GM10266 (cell line): ENCODE results near the gene RNF214.
"Not testable (repeated sequence)": the region's sequence is repeated elsewhere in the genome, so short reads cannot be mapped to it uniquely, and the experiment has no call there.

Experiments used
- DNase-seq: peaks from one replicate; pipeline ENCODE4 v3.0.0; 2012; ENCODE audit errors: extremely low spot score
- TF ChIP-seq, protein P1 (sequence below): IDR thresholded peaks from 2 replicates; pipeline ENCODE4 v1.5.1; 2012; ENCODE audit warnings: mild to moderate bottlenecking, low read depth; ENCODE audit not compliant: control insufficient read depth, insufficient read depth; ENCODE audit errors: missing control alignments

Gene RNF214

GRCh38 chr11:117256573-117256972, 24.1 kb downstream of the RNF214 start:
- DNase-seq = no peak
- TF ChIP-seq, protein P1, sequence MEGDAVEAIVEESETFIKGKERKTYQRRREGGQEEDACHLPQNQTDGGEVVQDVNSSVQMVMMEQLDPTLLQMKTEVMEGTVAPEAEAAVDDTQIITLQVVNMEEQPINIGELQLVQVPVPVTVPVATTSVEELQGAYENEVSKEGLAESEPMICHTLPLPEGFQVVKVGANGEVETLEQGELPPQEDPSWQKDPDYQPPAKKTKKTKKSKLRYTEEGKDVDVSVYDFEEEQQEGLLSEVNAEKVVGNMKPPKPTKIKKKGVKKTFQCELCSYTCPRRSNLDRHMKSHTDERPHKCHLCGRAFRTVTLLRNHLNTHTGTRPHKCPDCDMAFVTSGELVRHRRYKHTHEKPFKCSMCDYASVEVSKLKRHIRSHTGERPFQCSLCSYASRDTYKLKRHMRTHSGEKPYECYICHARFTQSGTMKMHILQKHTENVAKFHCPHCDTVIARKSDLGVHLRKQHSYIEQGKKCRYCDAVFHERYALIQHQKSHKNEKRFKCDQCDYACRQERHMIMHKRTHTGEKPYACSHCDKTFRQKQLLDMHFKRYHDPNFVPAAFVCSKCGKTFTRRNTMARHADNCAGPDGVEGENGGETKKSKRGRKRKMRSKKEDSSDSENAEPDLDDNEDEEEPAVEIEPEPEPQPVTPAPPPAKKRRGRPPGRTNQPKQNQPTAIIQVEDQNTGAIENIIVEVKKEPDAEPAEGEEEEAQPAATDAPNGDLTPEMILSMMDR = no peak

- no peak for DNase-seq
- TF ChIP-seq, protein P1 = no peak
Observed at GRCh38 chr11:117258576-117258975, 26.1 kb downstream of the RNF214 start.

GRCh38 chr11:117259417-117259816, 26.9 kb downstream of the RNF214 start:
- no peak for DNase-seq
- TF ChIP-seq, protein P1 = no peak

GRCh38 chr11:117264624-117265323, 32.3 kb downstream of the RNF214 start:
- DNase-seq = not testable (repeated sequence)

- no peak for DNase-seq
- TF ChIP-seq, protein P1 = no peak
Observed at GRCh38 chr11:117265745-117266144, 33.3 kb downstream of the RNF214 start.

- TF ChIP-seq, protein P1 = no peak
- DNase-seq = no peak
Observed at GRCh38 chr11:117269856-117270255, 37.4 kb downstream of the RNF214 start.

DNA sequence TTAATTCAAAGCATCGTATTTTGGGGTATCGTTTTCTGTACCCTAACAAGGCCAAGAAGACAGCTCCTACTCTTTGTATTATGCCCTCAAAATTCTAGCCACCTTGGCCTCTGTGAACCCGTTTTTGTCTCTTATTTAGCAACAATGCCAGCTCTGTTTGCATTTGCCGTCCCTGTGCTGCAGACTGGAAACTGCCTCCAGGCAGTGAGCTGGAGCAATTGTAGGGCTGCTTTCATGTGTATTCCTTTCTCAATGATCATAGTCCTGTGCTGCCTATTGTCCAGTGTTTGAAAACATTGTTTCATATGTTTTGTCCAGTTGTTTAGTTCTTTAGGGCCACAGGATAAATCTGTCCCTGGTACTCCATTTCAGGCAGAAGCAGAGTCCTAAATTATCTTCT, 38.7 kb downstream of the RNF214 start:
- TF ChIP-seq, protein P1 = no peak

DNA sequence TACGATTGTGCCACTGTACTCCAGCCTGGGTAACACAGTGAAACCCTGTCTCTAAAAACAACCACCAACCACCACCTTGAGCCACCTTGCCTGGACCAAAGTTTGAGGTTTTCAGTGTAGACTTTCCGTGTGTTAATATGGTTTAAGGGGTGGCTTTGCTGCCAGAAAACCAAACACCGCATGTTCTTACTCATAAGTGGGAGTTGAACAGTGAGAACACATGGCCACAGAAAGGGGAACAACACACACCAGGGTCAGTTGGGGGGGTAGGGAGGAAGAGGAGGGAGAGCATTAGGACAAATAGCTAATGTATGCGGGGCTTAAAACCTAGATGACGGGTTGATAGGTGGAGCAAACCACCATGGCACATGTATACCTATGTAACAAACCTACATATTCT, 39.7 kb downstream of the RNF214 start:
- DNase-seq = not testable (repeated sequence)

More for the DNA sequence above, 38.7 kb downstream of the RNF214 start:
- DNase-seq = no peak
